H1 (cell line): ENCODE measurements around the gene KLHL15. TPM values are rescaled to one million over a fixed set of nuclear protein-coding genes. Genes with fewer than 3 reads are reported as not detected.

Experiments used
- CHD7 ChIP-seq: fragments of 300-600 bp; sonication (generic); IDR thresholded peaks from 2 replicates; pipeline ENCODE4 v1.7.1; 2012; ENCODE audit warnings: low read length, moderate library complexity, mild to moderate bottlenecking, inconsistent platforms; ENCODE audit not compliant: insufficient replicate concordance
- POLR2A ChIP-seq, 2 experiments: IDR thresholded peaks; 1 replicate in 1 of 2; 2 replicates in 1 of 2; pipeline ENCODE4 v1.6.1; 2011; ENCODE audit warnings: low read depth in 2 of 2, low read length in 2 of 2, mild to moderate bottlenecking in 2 of 2; ENCODE audit errors: control extremely low read depth in 1 of 2
- RXRA ChIP-seq: IDR thresholded peaks from 2 replicates; pipeline ENCODE4 v1.6.1; 2011; ENCODE audit warnings: low read depth, mild to moderate bottlenecking, low read length, moderate library complexity; ENCODE audit not compliant: insufficient read depth
- polyA plus RNA-seq, 7 experiments: library from polyadenylated mRNA; depleted of rRNA in 3 of 7; stranded (reverse) in 5 of 7; unstranded in 2 of 7; fragments of >200 nt in 5 of 7; fragments of 200-250 nt in 2 of 7; gene quantifications; 1 replicate in 5 of 7; 2 replicates in 1 of 7; 4 replicates in 1 of 7; pipeline versions ENCODE4 v1.2.1 to v1.2.3, GENCODE V29; 2011 to 2013; ENCODE audit warnings: missing spikeins in 2 of 7, mixed read lengths in 2 of 7
- total RNA-seq: library from RNA; stranded (reverse); fragmentation: NEBNext Ultra II Directional; extraction: Animal tissue kit (Norgen Biotek cat#: 25700); gene quantifications from 2 replicates; pipeline ENCODE4 v1.2.1, GENCODE V29; 2021

Gene KLHL15
- total and polyA plus RNA-seq, 2 of the 8 experiments (the other 6 are each of a cell fraction or from before 2014, with no cell fraction given) = 3.7 to 8.9 TPM

- TF ChIP-seq CHD7 (no peak), RXRA (no peak), POLR2A (IDR thresholded peaks at IDR 0.05; ENCODE audit: control extremely low read depth in 1 of 2, low read depth in 2 of 2, low read length in 2 of 2) (no peak)
Observed at GRCh38 chrX:23999671-24000070, 27.3 kb downstream of the KLHL15 start (continued).
